NCI-H2107 treated with DMSO at 0.1 percent for 48 hours (cell line): Measurements from ENCODE around the gene CCDC7.

Experiments used
- DNase-seq: peaks from one replicate; lab custom pipeline; 2025; ENCODE audit not compliant: unreplicated experiment; lab: John Stamatoyannopoulos, UW

Gene CCDC7

DNA sequence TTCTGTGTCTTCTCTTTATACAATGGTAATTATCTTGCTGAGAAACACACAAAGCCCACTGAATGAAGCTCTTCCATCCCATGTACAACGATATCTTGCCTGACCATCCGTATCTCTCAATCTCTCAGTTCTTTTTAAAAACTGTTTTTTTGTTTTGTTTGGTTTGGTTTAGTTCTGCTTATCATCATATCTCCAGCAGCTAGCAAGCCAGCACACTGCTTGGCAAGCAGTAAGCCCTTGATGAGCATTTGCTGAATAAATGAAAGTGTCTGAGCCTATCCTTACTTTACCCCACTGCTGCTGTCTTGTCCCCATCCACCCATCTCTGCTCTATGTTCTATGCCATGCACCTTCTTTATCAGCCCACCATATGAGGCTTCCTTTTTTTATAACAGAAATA lies 477.9 kb downstream of the CCDC7 start:
- DNase-seq = no peak
